A673 (cell line): ENCODE results near the gene DDR2.
"Not testable (repeated sequence)": the region's sequence is repeated elsewhere in the genome, so short reads cannot be mapped to it uniquely, and the experiment has no call there.

ENCODE experiments used
- CTCF ChIP-seq: fragments of 300-800, 200-600 bp; sonication (generic); conservative IDR thresholded peaks from 2 replicates; pipeline ENCODE4 v1.5.1; 2017; ENCODE audit warnings: low read depth, mild to moderate bottlenecking, antibody characterized with exemption, low read length, moderate library complexity, mixed read lengths
- EZH2 ChIP-seq: fragments of 200-600 bp; sonication (generic); IDR thresholded peaks from 2 replicates; pipeline ENCODE4 v1.6.1; 2017; ENCODE audit warnings: borderline replicate concordance, low read depth, mild to moderate bottlenecking, mixed read lengths, antibody characterized with exemption, low read length; ENCODE audit not compliant: poor library complexity, severe bottlenecking

DNA sequence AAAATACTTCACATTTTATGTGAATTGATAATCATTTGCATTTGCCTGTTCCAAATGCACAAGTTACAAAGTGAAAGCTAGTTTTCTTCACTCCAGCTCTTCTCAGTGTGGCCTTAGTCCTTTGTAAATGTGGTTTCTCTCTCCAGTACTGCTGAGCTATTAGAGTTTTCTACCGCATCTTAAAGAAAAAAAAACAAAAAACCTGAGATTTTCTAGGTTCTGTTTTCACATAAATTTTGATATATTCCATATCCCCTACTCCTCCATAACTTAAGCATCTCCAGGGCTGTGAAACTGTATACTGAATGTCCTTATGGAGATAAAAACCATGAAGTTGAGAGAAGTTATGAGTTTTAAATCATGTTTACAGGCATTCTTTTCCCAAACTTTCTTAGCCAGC lies 162.0 kb downstream of the DDR2 start:
- not testable (repeated sequence) for TF ChIP-seq EZH2, CTCF
